A673 (cell line): ENCODE data around the gene GPSM1. TPM values are rescaled to one million over a fixed set of nuclear protein-coding genes. Genes with fewer than 3 reads are reported as not detected.

ENCODE experiments used
- BruUV-seq: library from RNA; stranded (reverse); fragments of 400-500 nt; replicated peaks from 2 replicates; lab custom pipeline; 2021; lab: Mats Ljungman, UMichigan
- CTCF ChIA-PET: fragments of 300-600 bp; sonication (Branson Sonifier 250); formaldehyde crosslinking; loops from one replicate; lab custom pipeline; 2022; ENCODE audit warnings: antibody characterized with exemption; lab: Charles Lee
- POLR2A ChIA-PET: fragments of 300-600 bp; sonication (Branson Sonifier 250); formaldehyde crosslinking; loops from one replicate; lab custom pipeline; 2022; ENCODE audit warnings: antibody characterized with exemption; ENCODE audit not compliant: low non-redundant PET; lab: Charles Lee
- DNase-seq: peaks from one replicate; pipeline ENCODE4 v3.0.0-alpha.2; 2015; ENCODE audit warnings: low spot score
- H3K27ac ChIP-seq: fragments of 200-600 bp; sonication (generic); 2 replicates; pipeline ENCODE4 v1.5.1; 2016; ENCODE audit warnings: mixed run types, low read depth, mild to moderate bottlenecking, mixed read lengths, antibody characterized with exemption, low read length; ENCODE audit not compliant: poor library complexity, severe bottlenecking
- H3K27me3 ChIP-seq: fragments of 200-600 bp; sonication (generic); replicated peaks from 2 replicates; pipeline ENCODE4 v1.6.1; 2017; ENCODE audit warnings: mixed run types, low read depth, mild to moderate bottlenecking, mixed read lengths, antibody characterized with exemption, low read length; ENCODE audit not compliant: insufficient read depth, poor library complexity
- H3K36me3 ChIP-seq: fragments of 200-600 bp; sonication (generic); 2 replicates; pipeline ENCODE4 v1.6.1; 2016; ENCODE audit warnings: mixed run types, mild to moderate bottlenecking, mixed read lengths, antibody characterized with exemption, low read length; ENCODE audit not compliant: insufficient read depth, poor library complexity, severe bottlenecking
- H3K4me1 ChIP-seq: fragments of 200-600 bp; sonication (generic); 2 replicates; pipeline ENCODE4 v1.6.1; 2017; ENCODE audit warnings: mixed run types, mild to moderate bottlenecking, mixed read lengths, antibody characterized with exemption, low read length; ENCODE audit not compliant: insufficient read depth, poor library complexity, severe bottlenecking
- H3K4me3 ChIP-seq: fragments of 200-600 bp; sonication (generic); 2 replicates; pipeline ENCODE4 v1.5.1; 2016; ENCODE audit warnings: low read depth, mixed run types, mild to moderate bottlenecking, mixed read lengths, low read length; ENCODE audit not compliant: poor library complexity, severe bottlenecking
- H3K9me3 ChIP-seq: fragments of 200-600 bp; sonication (generic); 2 replicates; pipeline ENCODE4 v1.6.1; 2016; ENCODE audit warnings: mixed run types, low read depth, mild to moderate bottlenecking, mixed read lengths, antibody characterized with exemption, low read length; ENCODE audit not compliant: poor library complexity, severe bottlenecking
- CTCF ChIP-seq: fragments of 300-800, 200-600 bp; sonication (generic); conservative IDR thresholded peaks from 2 replicates; pipeline ENCODE4 v1.5.1; 2017; ENCODE audit warnings: low read depth, mild to moderate bottlenecking, antibody characterized with exemption, low read length, moderate library complexity, mixed read lengths
- EZH2 ChIP-seq: fragments of 200-600 bp; sonication (generic); IDR thresholded peaks from 2 replicates; pipeline ENCODE4 v1.6.1; 2017; ENCODE audit warnings: borderline replicate concordance, low read depth, mild to moderate bottlenecking, mixed read lengths, antibody characterized with exemption, low read length; ENCODE audit not compliant: poor library complexity, severe bottlenecking
- intact Hi-C: fragments of 100-400 bp; cut with micrococcal nuclease; formaldehyde crosslinking; loops from one replicate; pipeline ENCODE4 v1.10.0; 2022; ENCODE audit not compliant: unreplicated experiment
- total RNA-seq: library from RNA; stranded (reverse); gene quantifications from 2 replicates; pipeline ENCODE4 v1.2.3, GENCODE V29; 2021

GPSM1 gene
- total RNA-seq, 1 experiment from 2014 or later = 36.4 TPM

GRCh38 chr9:136284311-136284710 lies 43.0 kb upstream of the GPSM1 start:
- Histone ChIP-seq H3K4me1 (peaks cover 5% of the 10 kb centered on the region), H3K9me3 (no peaks in the 10 kb centered on the region), H3K27ac (no peak overlapping the region), H3K36me3 (no peaks in the 10 kb centered on the region), H3K27me3 (no peaks in the 10 kb centered on the region), H3K4me3 (no peak overlapping the region)
- TF ChIP-seq EZH2 = no peak
- no peak for TF ChIP-seq CTCF
- ChIA-PET POLR2A (no interaction called here), CTCF (interaction anchor here (1.8 kb wide), 1 partner anchor 114 kb away, joined by 3 read pairs; no protein-coding TSS in a partner anchor)
- BruUV-seq = no TSS peak
- DNase-seq = no peak
- intact Hi-C loops = loop anchor here (5.0 kb wide), 1 partner anchor 682 kb away; no protein-coding TSS in a partner anchor

- DNase-seq = no peak
- H3K9me3 ChIP-seq = no peaks in the 10 kb centered on the region
- no peak overlapping the region for H3K27ac ChIP-seq
- intact Hi-C loops = loop anchor here (5.0 kb wide), 1 partner anchor 683 kb away; no protein-coding TSS in a partner anchor
- no peak for TF ChIP-seq EZH2
- TF ChIP-seq CTCF = no peak
- H3K4me1 ChIP-seq = peaks cover 5% of the 10 kb centered on the region
- CTCF ChIA-PET = interaction anchor here (1.8 kb wide), 1 partner anchor 114 kb away, joined by 3 read pairs; no protein-coding TSS in a partner anchor
- no TSS peak for BruUV-seq
- POLR2A ChIA-PET = no interaction called here
- H3K4me3 ChIP-seq = no peak overlapping the region
- no peaks in the 10 kb centered on the region for H3K27me3 ChIP-seq
- no peaks in the 10 kb centered on the region for H3K36me3 ChIP-seq
These were observed 42.4 kb upstream of the GPSM1 start for GRCh38 chr9:136284951-136285350.

GRCh38 chr9:136285501-136286358 lies 41.6 kb upstream of the GPSM1 start:
- BruUV-seq = no TSS peak
- Histone ChIP-seq H3K27me3 (no peaks in the 10 kb centered on the region), H3K4me3 (no peak overlapping the region), H3K4me1 (peaks cover 5% of the 10 kb centered on the region), H3K27ac (no peak overlapping the region), H3K9me3 (no peaks in the 10 kb centered on the region), H3K36me3 (no peaks in the 10 kb centered on the region)
- intact Hi-C loops = no loop called here
- DNase-seq = no peak
- ChIA-PET CTCF (interaction anchor here (1.8 kb wide), 1 partner anchor 115 kb away, joined by 3 read pairs; no protein-coding TSS in a partner anchor), POLR2A (no interaction called here)
- TF ChIP-seq CTCF (no peak), EZH2 (no peak)
